ENCODE data around the gene PCYT2.

Gene PCYT2

DNA sequence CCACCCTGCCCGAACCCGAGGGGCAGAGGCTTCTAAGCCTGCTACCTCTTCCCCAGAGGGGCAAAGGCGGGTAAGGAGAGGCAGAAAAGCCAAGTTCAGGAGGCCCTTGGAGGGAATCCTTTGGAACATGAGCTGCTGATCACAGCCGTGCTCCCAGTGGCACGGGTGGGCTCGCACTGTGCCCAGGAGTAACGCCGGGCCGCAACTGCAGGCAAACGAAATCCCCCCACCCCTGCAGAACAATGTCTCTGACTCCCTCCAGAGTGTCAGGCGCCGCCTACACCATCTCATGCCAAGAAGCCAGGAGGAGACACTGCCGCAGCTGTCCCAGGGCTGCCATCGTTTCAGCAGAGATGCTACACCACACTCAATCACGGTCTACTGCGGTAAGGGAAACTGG is 59.8 kb downstream of the PCYT2 start:
- no peak for DNase-seq
